Breast epithelium (tissue), 4 donors: ENCODE measurements around the gene UBE4A. TPM values are rescaled to one million over a fixed set of nuclear protein-coding genes. Genes with fewer than 3 reads are reported as not detected.
"Not testable (repeated sequence)": the region's sequence is repeated elsewhere in the genome, so short reads cannot be mapped to it uniquely, and the experiment has no call there.

ENCODE experiments used
- DNase-seq, 2 donors: peaks; one replicate each; pipeline ENCODE4 v3.0.0-alpha.2; 2019; ENCODE audit warnings: low spot score in 2 of 2
- H3K27ac ChIP-seq, 2 donors: fragments of 200-600 bp; sonication (generic) in 1 of 2; one replicate each; pipeline ENCODE4 v1.5.1; 2016 to 2019; ENCODE audit warnings: mild to moderate bottlenecking in 1 of 2
- H3K27me3 ChIP-seq, 2 donors: fragments of 200-600 bp; sonication (generic) in 1 of 2; one replicate each; pipeline versions ENCODE4 v1.5.1 to v1.6.0; 2017 to 2019; ENCODE audit warnings: control low read depth in 1 of 2, mild to moderate bottlenecking in 1 of 2
- H3K36me3 ChIP-seq: fragments of 200-600 bp; one replicate; pipeline ENCODE4 v1.5.1; 2019
- H3K4me1 ChIP-seq, 2 donors: fragments of 200-600 bp; sonication (generic); one replicate each; pipeline ENCODE4 v1.5.1; 2016 to 2019; ENCODE audit warnings: control low read depth in 1 of 2
- H3K4me3 ChIP-seq, 3 donors: fragments of 200-600 bp; sonication (generic); 1 replicate in 2 of 3; 2 replicates in 1 of 3; pipeline ENCODE4 v1.5.1; 2016 to 2019; ENCODE audit warnings: mild to moderate bottlenecking in 3 of 3, moderate library complexity in 2 of 3
- H3K9me3 ChIP-seq, 2 donors: fragments of 200-600 bp; sonication (generic) in 1 of 2; one replicate each; pipeline ENCODE4 v1.5.1; 2016 to 2019; ENCODE audit warnings: control low read depth in 1 of 2
- CTCF ChIP-seq, 3 donors: fragments of 450-650 bp; IDR thresholded peaks; one replicate each; pipeline ENCODE4 v1.5.1; 2016 to 2017; ENCODE audit warnings: antibody characterized with exemption in 3 of 3, mild to moderate bottlenecking in 3 of 3, moderate library complexity in 3 of 3
- POLR2A ChIP-seq: fragments of 450-650 bp; IDR thresholded peaks from one replicate; pipeline ENCODE4 v1.6.1; 2016; ENCODE audit warnings: antibody characterized with exemption, mild to moderate bottlenecking, moderate library complexity
- POLR2AphosphoS5 ChIP-seq, 3 donors: sonication (generic); formaldehyde crosslinking; IDR thresholded peaks; one replicate each; pipeline ENCODE4 v1.6.1; 2017; ENCODE audit warnings: antibody characterized with exemption in 3 of 3
- intact Hi-C: fragments of 100-400 bp; cut with DNase I; formaldehyde crosslinking; loops from one replicate; pipeline ENCODE4 v1.15.1; 2023; ENCODE audit warnings: low total_unique reads
- total RNA-seq, 3 donors: library from RNA; depleted of rRNA; stranded (reverse); fragments of >200 nt; gene quantifications; one replicate each; pipeline ENCODE4 v1.1.0, GENCODE V29; 2016

UBE4A gene
- total RNA-seq, 3 donors from 2014 or later: 39.0 to 51.5 (median 51.5) TPM

- H3K27me3 ChIP-seq: no peaks in the 10 kb centered on the region
- no peaks in the 10 kb centered on the region for H3K4me1 ChIP-seq
- DNase-seq: no peak
- no peak for TF ChIP-seq POLR2A
- TF ChIP-seq POLR2AphosphoS5 (IDR thresholded peaks at IDR 0.05): no peak
- no peak for TF ChIP-seq CTCF (IDR thresholded peaks at IDR 0.05)
- H3K27ac ChIP-seq: no peak overlapping the region
- no peaks in the 10 kb centered on the region for H3K9me3 ChIP-seq
- H3K36me3 ChIP-seq: no peaks in the 10 kb centered on the region
- intact Hi-C loops: no loop called here
- H3K4me3 ChIP-seq: no peak overlapping the region
Observed at GRCh38 chr11:118410055-118410745, 50.8 kb downstream of the UBE4A start.

DNA sequence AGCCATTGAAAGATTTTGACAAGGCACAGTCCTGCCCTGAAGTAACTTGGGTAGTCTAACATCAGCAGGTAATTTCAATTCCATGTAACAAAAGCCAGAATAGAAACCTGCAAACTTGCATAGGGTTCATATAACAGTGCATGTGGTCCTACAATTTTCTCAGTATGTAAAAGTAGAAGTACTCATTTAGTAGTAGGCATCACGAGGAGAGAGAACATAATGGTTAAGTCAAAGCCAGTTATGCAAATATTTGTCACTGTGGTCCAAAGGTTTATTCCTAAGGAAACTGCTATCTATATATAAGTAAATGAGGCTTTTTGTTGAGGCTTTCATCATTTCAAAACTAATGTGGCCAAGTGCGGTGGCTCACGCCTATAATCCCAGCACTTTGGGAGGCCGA is 52.1 kb downstream of the UBE4A start:
- H3K27ac ChIP-seq: no peak overlapping the region
- H3K36me3 ChIP-seq: no peaks in the 10 kb centered on the region
- intact Hi-C loops: no loop called here
- TF ChIP-seq POLR2A (no peak), CTCF (IDR thresholded peaks at IDR 0.05) (no peak), POLR2AphosphoS5 (IDR thresholded peaks at IDR 0.05) (no peak)
- no peak for DNase-seq
- H3K27me3 ChIP-seq: no peaks in the 10 kb centered on the region
- no peaks in the 10 kb centered on the region for H3K9me3 ChIP-seq
- no peak overlapping the region for H3K4me3 ChIP-seq
- no peaks in the 10 kb centered on the region for H3K4me1 ChIP-seq

- H3K36me3 ChIP-seq: no peaks in the 10 kb centered on the region
- H3K4me3 ChIP-seq: no peak overlapping the region
- no peaks in the 10 kb centered on the region for H3K4me1 ChIP-seq
- intact Hi-C loops: no loop called here
- no peak for DNase-seq
- no peaks in the 10 kb centered on the region for H3K9me3 ChIP-seq
- H3K27ac ChIP-seq: no peak overlapping the region
- TF ChIP-seq POLR2AphosphoS5 (IDR thresholded peaks at IDR 0.05) (no peak), POLR2A (no peak), CTCF (IDR thresholded peaks at IDR 0.05) (no peak)
- H3K27me3 ChIP-seq: no peaks in the 10 kb centered on the region
Observed at GRCh38 chr11:118412921-118413320, 53.5 kb downstream of the UBE4A start.

GRCh38 chr11:118415062-118415738 is 55.8 kb downstream of the UBE4A start:
- no peaks in the 10 kb centered on the region for H3K4me1 ChIP-seq
- H3K36me3 ChIP-seq: no peaks in the 10 kb centered on the region
- no peaks in the 10 kb centered on the region for H3K9me3 ChIP-seq
- no peak for TF ChIP-seq CTCF (IDR thresholded peaks at IDR 0.05)
- intact Hi-C loops: no loop called here
- H3K4me3 ChIP-seq: no peak overlapping the region
- no peak for DNase-seq
- H3K27me3 ChIP-seq: no peaks in the 10 kb centered on the region
- H3K27ac ChIP-seq: no peak overlapping the region

GRCh38 chr11:118415739-118416068 is 56.3 kb downstream of the UBE4A start:
- TF ChIP-seq POLR2AphosphoS5 (IDR thresholded peaks at IDR 0.05) (no peak), CTCF (IDR thresholded peaks at IDR 0.05) (no peak), POLR2A (no peak)

GRCh38 chr11:118416900-118417299 is 57.5 kb downstream of the UBE4A start:
- H3K36me3 ChIP-seq, H3K9me3 ChIP-seq, H3K4me1 ChIP-seq, H3K4me3 ChIP-seq, DNase-seq, H3K27ac ChIP-seq, intact Hi-C loops, H3K27me3 ChIP-seq: not testable (repeated sequence)

More at GRCh38 chr11:118415739-118416068, 56.3 kb downstream of the UBE4A start:
- no peaks in the 10 kb centered on the region for H3K27me3 ChIP-seq
- H3K4me3 ChIP-seq: no peak overlapping the region
- H3K9me3 ChIP-seq: no peaks in the 10 kb centered on the region
- intact Hi-C loops: no loop called here
- no peaks in the 10 kb centered on the region for H3K4me1 ChIP-seq
- H3K36me3 ChIP-seq: no peaks in the 10 kb centered on the region
- DNase-seq: no peak
- no peak overlapping the region for H3K27ac ChIP-seq
